IMR-90 (cell line): ENCODE data around the gene FXYD5. TPM values are rescaled to one million over a fixed set of nuclear protein-coding genes. Genes with fewer than 3 reads are reported as not detected.

ENCODE experiments used
- ATAC-seq: fragments of 200-7000 bp; cut with Tn5 transposase; 2 replicates; pipeline ENCODE4 v1.9.1; 2020; ENCODE audit warnings: low read depth, mild to moderate bottlenecking, moderate library complexity
- BruUV-seq: library from RNA; stranded (reverse); fragments of 400-500 nt; replicated peaks from 2 replicates; lab custom pipeline; 2021; lab: Mats Ljungman, UMichigan
- CTCF ChIA-PET: fragments of 300-600 bp; formaldehyde crosslinking; extraction: SDS; loops from one replicate; lab custom pipeline; 2021; ENCODE audit warnings: antibody characterized with exemption; lab: Yijun Ruan, JAX
- POLR2A ChIA-PET: fragments of 300-600 bp; sonication (Branson Sonifier 250); formaldehyde crosslinking; loops from one replicate; lab custom pipeline; 2022; ENCODE audit warnings: antibody characterized with exemption; ENCODE audit not compliant: unreplicated experiment; lab: Charles Lee
- DNase-seq: peaks from one replicate; pipeline ENCODE4 v3.0.0; 2013
- H2AFZ ChIP-seq: replicated peaks from 2 replicates; pipeline ENCODE3; 2013; ENCODE audit warnings: low read length, mild to moderate bottlenecking; ENCODE audit not compliant: poor library complexity
- H2AK5ac ChIP-seq: 2 replicates; pipeline ENCODE4 v1.6.1; 2013; ENCODE audit warnings: low read depth, low read length, inconsistent platforms
- H2AK9ac ChIP-seq: replicated peaks from 2 replicates; pipeline ENCODE3; 2013; ENCODE audit warnings: mild to moderate bottlenecking, low read depth, low read length, moderate library complexity; ENCODE audit not compliant: poor library complexity
- H2BK120ac ChIP-seq: 2 replicates; pipeline ENCODE4 v1.6.1; 2013; ENCODE audit warnings: low read depth, low read length, inconsistent platforms
- H2BK15ac ChIP-seq: 3 replicates; pipeline ENCODE4 v1.6.1; 2013; ENCODE audit warnings: low read depth, low read length, inconsistent platforms
- H2BK20ac ChIP-seq: 2 replicates; pipeline ENCODE4 v1.6.1; 2013; ENCODE audit warnings: low read depth, mild to moderate bottlenecking, inconsistent platforms, low read length, moderate library complexity
- H2BK5ac ChIP-seq: 2 replicates; pipeline ENCODE4 v1.6.1; 2013; ENCODE audit warnings: mild to moderate bottlenecking, low read depth, low read length, inconsistent platforms; ENCODE audit not compliant: poor library complexity, severe bottlenecking
- H3K14ac ChIP-seq: replicated peaks from 2 replicates; pipeline ENCODE4 v1.6.1; 2013; ENCODE audit warnings: low read depth, low read length, inconsistent platforms
- H3K18ac ChIP-seq: 2 replicates; pipeline ENCODE4 v1.6.1; 2013; ENCODE audit warnings: low read depth, low read length, control low read depth
- H3K23ac ChIP-seq: 2 replicates; pipeline ENCODE4 v1.6.1; 2013; ENCODE audit warnings: low read depth, low read length, inconsistent platforms
- H3K27ac ChIP-seq: 2 replicates; pipeline ENCODE4 v1.5.1; 2013; ENCODE audit warnings: mild to moderate bottlenecking, control low read depth, low read length; ENCODE audit not compliant: insufficient read depth
- H3K27me3 ChIP-seq: 2 replicates; pipeline ENCODE4 v1.6.1; 2013; ENCODE audit warnings: low read length; ENCODE audit not compliant: control insufficient read depth, insufficient read depth
- H3K36me3 ChIP-seq: 2 replicates; pipeline ENCODE4 v1.6.1; 2013; ENCODE audit warnings: low read length, mixed read lengths; ENCODE audit not compliant: control insufficient read depth, insufficient read depth
- H3K4ac ChIP-seq: 2 replicates; pipeline ENCODE4 v1.6.1; 2013; ENCODE audit warnings: low read depth, low read length, inconsistent platforms
- H3K4me1 ChIP-seq: 2 replicates; pipeline ENCODE4 v1.6.1; 2013; ENCODE audit warnings: low read length, mixed read lengths; ENCODE audit not compliant: control insufficient read depth, insufficient read depth
- H3K4me2 ChIP-seq: 2 replicates; pipeline ENCODE4 v1.6.1; 2013; ENCODE audit warnings: low read depth, mild to moderate bottlenecking, control low read depth, low read length, moderate library complexity
- H3K4me3 ChIP-seq: 2 replicates; pipeline ENCODE4 v1.5.1; 2013; ENCODE audit warnings: low read depth, mild to moderate bottlenecking, control low read depth, low read length, moderate library complexity; ENCODE audit not compliant: insufficient read depth
- H3K56ac ChIP-seq: 2 replicates; pipeline ENCODE4 v1.6.1; 2013; ENCODE audit warnings: low read length, inconsistent platforms; ENCODE audit not compliant: insufficient read depth; ENCODE audit errors: extremely low read depth
- H3K79me1 ChIP-seq, 2 experiments: 2 replicates each; pipeline ENCODE4 v1.6.1; 2013; ENCODE audit warnings: low read length in 2 of 2, inconsistent platforms in 1 of 2, low read depth in 1 of 2
- H3K9ac ChIP-seq: 2 replicates; pipeline ENCODE4 v1.6.1; 2013; ENCODE audit warnings: low read depth, low read length, control low read depth
- H3K9me1 ChIP-seq: 2 replicates; pipeline ENCODE4 v1.6.1; 2013; ENCODE audit warnings: low read length, inconsistent platforms; ENCODE audit not compliant: insufficient read depth
- H3K9me3 ChIP-seq: 2 replicates; pipeline ENCODE4 v1.6.1; 2013; ENCODE audit warnings: low read length; ENCODE audit not compliant: control insufficient read depth, insufficient read depth
- H4K20me1 ChIP-seq: 2 replicates; pipeline ENCODE4 v1.6.1; 2013; ENCODE audit warnings: low read length, inconsistent platforms; ENCODE audit not compliant: insufficient read depth
- H4K5ac ChIP-seq: 2 replicates; pipeline ENCODE4 v1.6.1; 2013; ENCODE audit warnings: mild to moderate bottlenecking, low read depth, low read length, control low read depth
- H4K8ac ChIP-seq, 2 experiments: 2 replicates each; pipeline ENCODE4 v1.6.1; 2013; ENCODE audit warnings: low read depth in 2 of 2, low read length in 2 of 2, control low read depth in 1 of 2, inconsistent platforms in 1 of 2
- H4K91ac ChIP-seq: 2 replicates; pipeline ENCODE4 v1.6.1; 2013; ENCODE audit warnings: low read depth, low read length, inconsistent platforms; ENCODE audit not compliant: insufficient read depth
- BHLHE40 ChIP-seq: fragments of 150-350 bp; IDR thresholded peaks from 2 replicates; pipeline ENCODE4 v1.6.1; 2016; ENCODE audit warnings: mild to moderate bottlenecking, low read depth, low read length
- MAFK ChIP-seq: IDR thresholded peaks from 2 replicates; pipeline ENCODE4 v1.6.1; 2012; ENCODE audit warnings: low read depth, low read length, improper control_type of control experiment
- WGBS, 2 experiments: methylation state at CpG; one replicate each; pipeline versions ENCODE4 v1.1.5 to v1.1.7; 2013; ENCODE audit warnings: missing lambda C conversion rate in 2 of 2; ENCODE audit not compliant: insufficient read length in 1 of 2; ENCODE audit errors: extremely low coverage in 2 of 2; 5-methylcytosine and 5-hydroxymethylcytosine counted together
- dilution Hi-C: fragments of 300-500 bp; cut with HindIII; formaldehyde crosslinking; loops from one replicate; pipeline ENCODE4 v1.14.3; 2018; ENCODE audit warnings: low sequenced_read_pairs; ENCODE audit not compliant: unreplicated experiment
- in situ Hi-C: fragments of 300-500 bp; cut with MboI; formaldehyde crosslinking; loops from 3 replicates; pipeline ENCODE4 v1.14.3; 2019; ENCODE audit warnings: low sequenced_read_pairs, inconsistent platforms, mixed read lengths
- intact Hi-C: fragments of 100-400 bp; cut with micrococcal nuclease; formaldehyde crosslinking; loops from 2 replicates; pipeline ENCODE4 v1.10.0; 2022
- polyA plus RNA-seq, 3 experiments: library from polyadenylated mRNA; depleted of rRNA; stranded (reverse); fragments of >200 nt; gene quantifications; 2 replicates each; pipeline ENCODE4 v1.2.3, GENCODE V29; 2012; ENCODE audit warnings: low replicate concordance in 1 of 3
- total RNA-seq: library from RNA; depleted of rRNA; stranded (reverse); fragments of >200 nt; gene quantifications from 2 replicates; pipeline ENCODE4 v1.2.3, GENCODE V29; 2012
- TF ChIP-seq, protein P1 (sequence below): conservative IDR thresholded peaks from 2 replicates; pipeline ENCODE4 v1.5.1; 2012; ENCODE audit warnings: mild to moderate bottlenecking, low read depth, low read length, improper control_type of control experiment

Gene FXYD5
- total and polyA plus RNA-seq, 2 of the 4 experiments (the other 2 are of a cell fraction) = 53.6 to 245 TPM

- no peak overlapping the region for H2AK9ac ChIP-seq
- H3K23ac ChIP-seq = no peak overlapping the region
- no TSS peak for BruUV-seq
- no peak for DNase-seq
- H3K4me1 ChIP-seq = no peaks in the 10 kb centered on the region
- ChIA-PET CTCF (no interaction called here), POLR2A (no interaction called here)
- H3K56ac ChIP-seq = no peak overlapping the region
- H3K36me3 ChIP-seq = no peaks in the 10 kb centered on the region
- H3K79me1 ChIP-seq = no peaks in the 10 kb centered on the region
- peaks cover 3% of the 10 kb centered on the region for H3K27me3 ChIP-seq
- H3K4ac ChIP-seq = no peak overlapping the region
- in situ Hi-C loops (no loop called here), intact Hi-C loops (no loop called here), dilution Hi-C loops (no loop called here)
- no peak overlapping the region for H3K18ac ChIP-seq
- H3K14ac ChIP-seq = no peak overlapping the region
- H2BK15ac ChIP-seq = no peak overlapping the region
- no peak overlapping the region for H3K9ac ChIP-seq
- no peaks in the 10 kb centered on the region for H3K9me1 ChIP-seq
- H3K4me3 ChIP-seq = no peak overlapping the region
- no peak overlapping the region for H2AK5ac ChIP-seq
- 70% methylated on average over 2 of the region's 8 CpGs; no CpG with 5 or more reads in 1 of the 2 experiments for WGBS, 2 experiments
- no peak overlapping the region for H4K91ac ChIP-seq
- no peak overlapping the region for H2BK5ac ChIP-seq
- no peaks in the 10 kb centered on the region for H3K9me3 ChIP-seq
- TF ChIP-seq MAFK (no peak), BHLHE40 (no peak)
- TF ChIP-seq, protein P1, sequence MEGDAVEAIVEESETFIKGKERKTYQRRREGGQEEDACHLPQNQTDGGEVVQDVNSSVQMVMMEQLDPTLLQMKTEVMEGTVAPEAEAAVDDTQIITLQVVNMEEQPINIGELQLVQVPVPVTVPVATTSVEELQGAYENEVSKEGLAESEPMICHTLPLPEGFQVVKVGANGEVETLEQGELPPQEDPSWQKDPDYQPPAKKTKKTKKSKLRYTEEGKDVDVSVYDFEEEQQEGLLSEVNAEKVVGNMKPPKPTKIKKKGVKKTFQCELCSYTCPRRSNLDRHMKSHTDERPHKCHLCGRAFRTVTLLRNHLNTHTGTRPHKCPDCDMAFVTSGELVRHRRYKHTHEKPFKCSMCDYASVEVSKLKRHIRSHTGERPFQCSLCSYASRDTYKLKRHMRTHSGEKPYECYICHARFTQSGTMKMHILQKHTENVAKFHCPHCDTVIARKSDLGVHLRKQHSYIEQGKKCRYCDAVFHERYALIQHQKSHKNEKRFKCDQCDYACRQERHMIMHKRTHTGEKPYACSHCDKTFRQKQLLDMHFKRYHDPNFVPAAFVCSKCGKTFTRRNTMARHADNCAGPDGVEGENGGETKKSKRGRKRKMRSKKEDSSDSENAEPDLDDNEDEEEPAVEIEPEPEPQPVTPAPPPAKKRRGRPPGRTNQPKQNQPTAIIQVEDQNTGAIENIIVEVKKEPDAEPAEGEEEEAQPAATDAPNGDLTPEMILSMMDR = no peak
- H2BK20ac ChIP-seq = no peak overlapping the region
- H4K8ac ChIP-seq = no peak overlapping the region
- H4K20me1 ChIP-seq = no peaks in the 10 kb centered on the region
- no peak overlapping the region for H2AFZ ChIP-seq
- no peak overlapping the region for H3K4me2 ChIP-seq
- no peak for ATAC-seq
- H2BK120ac ChIP-seq = no peak overlapping the region
- no peak overlapping the region for H3K27ac ChIP-seq
- H4K5ac ChIP-seq = no peak overlapping the region
These were observed 53.6 kb downstream of the FXYD5 start for GRCh38 chr19:35208121-35208520.
